ENCODE measurements around the gene TBXAS1.
A peak's percentile ranks its signal among the peaks of the same experiment; 100 is the strongest.
"Not testable (repeated sequence)": the region's sequence is repeated elsewhere in the genome, so short reads cannot be mapped to it uniquely, and the experiment has no call there.

Gene TBXAS1

GRCh38 chr7:139828446-139828845 lies 618 bp upstream of the TBXAS1 start:
- no peak for DNase-seq

DNA sequence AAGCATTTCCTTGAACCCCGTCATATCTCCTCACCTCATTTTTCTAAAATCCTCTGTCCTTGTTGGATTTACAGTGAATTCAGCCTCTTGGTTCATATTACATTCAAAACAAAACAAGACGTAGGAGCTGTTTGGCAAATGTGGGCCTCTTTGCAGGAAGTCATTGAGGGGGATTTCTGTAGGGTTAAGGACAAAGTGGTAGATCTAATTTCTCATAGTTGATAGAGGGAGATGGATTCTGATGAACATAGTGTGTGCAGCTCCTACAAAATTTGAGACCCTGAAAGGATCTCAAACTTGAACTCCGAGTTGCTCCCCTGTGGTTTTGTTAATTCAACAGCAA lies 682 bp downstream of the TBXAS1 start:
- DNase-seq = no peak

- no peak for DNase-seq
These were observed 1.2 kb downstream of the TBXAS1 start for GRCh38 chr7:139830292-139830691.

DNA sequence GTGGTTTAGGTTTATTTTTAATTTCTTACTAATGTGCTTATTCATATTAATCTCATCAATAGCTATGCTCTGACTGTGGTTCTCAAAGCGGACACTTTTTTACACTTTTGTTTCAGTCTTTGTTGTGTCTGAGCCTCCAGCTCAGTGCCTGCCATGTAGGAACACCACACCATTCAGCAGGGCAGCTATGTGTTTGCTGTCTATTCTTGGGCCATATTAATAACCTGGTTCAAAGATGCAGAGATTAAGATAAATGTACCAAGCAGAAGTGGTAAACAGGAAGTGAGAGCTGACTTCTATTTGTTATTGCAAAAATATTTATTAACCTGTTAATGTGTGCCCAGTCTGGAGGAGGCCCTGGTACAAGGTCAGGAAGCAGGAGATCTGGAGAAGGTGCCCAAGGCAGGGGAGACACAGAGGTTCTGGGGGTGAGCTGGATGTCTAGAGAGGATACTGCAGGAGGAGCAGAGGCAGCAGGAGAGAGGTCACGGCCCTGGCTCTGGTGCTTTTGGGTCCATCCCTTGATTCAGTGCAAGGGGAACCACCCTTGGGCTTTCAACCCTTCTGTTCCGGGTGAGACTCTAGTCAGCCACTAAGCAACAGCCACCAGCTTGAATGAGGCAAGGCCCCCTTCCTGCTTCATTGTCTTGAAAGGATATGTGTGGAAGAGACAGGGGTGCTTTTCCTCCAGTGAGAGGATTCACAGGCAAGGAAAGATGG lies 1.9 kb downstream of the TBXAS1 start:
- DNase-seq = no peak

DNA sequence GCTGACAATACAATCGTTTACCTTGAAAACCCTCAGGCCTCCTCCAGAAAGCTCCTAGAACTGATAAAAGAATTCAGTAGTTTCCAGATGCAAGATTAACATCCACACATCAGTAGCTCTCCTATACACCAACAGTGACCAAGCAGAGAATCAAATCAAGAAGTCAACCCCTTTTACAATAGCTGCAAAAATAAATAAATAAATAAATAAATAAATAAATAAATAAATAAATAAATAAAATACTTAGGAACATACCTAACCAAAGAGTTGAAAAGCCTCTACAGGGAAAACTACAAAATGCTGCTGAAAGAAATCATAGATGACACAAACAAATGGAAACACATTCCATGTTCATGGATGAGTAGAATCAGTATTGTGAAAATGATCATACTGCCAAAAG lies 6.8 kb downstream of the TBXAS1 start:
- not testable (repeated sequence) for DNase-seq

- not testable (repeated sequence) for DNase-seq
These were observed 8.2 kb downstream of the TBXAS1 start for GRCh38 chr7:139837291-139837690.

- no peak for DNase-seq
These were observed 9.2 kb downstream of the TBXAS1 start for GRCh38 chr7:139838276-139838675.

DNA sequence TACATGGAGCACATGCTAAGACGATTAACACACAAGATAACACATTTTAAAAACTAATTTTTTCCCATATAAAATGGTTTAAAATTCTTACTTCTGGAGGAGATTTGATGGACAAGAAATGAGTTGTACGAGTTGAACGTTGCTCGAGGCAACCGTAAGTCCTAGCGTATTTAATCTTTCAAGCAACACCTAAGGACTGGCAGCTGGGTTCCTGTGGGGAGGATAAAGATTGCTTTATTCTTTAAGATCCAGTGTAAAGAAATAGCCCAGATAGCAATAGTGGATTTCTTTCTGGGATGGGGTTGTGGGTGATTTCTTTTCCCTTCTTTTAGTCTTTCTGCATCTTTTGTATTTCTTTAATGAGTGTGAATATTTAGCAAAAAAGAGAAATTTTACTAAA lies 9.8 kb downstream of the TBXAS1 start:
- DNase-seq = no peak

DNA sequence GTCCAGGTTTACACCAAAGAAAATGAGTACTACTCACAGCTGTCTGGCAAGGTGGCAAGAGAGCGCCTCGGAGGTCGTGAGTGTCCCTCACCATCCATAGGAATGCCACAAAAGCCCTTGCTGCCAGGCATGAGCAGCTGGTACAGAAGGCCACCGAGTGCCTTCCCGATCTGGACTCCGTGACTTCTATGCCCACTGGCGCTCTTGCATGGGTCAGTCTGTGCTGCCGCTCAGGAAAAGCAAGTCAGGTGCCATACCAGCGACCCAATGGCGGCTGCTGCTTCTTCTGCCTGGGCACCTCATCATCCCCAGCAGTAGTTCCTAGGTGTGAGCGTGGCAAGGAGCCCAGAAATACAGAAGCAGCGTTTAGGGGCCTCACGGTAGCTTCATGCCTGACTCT lies 11.7 kb downstream of the TBXAS1 start:
- DNase-seq = no peak

DNA sequence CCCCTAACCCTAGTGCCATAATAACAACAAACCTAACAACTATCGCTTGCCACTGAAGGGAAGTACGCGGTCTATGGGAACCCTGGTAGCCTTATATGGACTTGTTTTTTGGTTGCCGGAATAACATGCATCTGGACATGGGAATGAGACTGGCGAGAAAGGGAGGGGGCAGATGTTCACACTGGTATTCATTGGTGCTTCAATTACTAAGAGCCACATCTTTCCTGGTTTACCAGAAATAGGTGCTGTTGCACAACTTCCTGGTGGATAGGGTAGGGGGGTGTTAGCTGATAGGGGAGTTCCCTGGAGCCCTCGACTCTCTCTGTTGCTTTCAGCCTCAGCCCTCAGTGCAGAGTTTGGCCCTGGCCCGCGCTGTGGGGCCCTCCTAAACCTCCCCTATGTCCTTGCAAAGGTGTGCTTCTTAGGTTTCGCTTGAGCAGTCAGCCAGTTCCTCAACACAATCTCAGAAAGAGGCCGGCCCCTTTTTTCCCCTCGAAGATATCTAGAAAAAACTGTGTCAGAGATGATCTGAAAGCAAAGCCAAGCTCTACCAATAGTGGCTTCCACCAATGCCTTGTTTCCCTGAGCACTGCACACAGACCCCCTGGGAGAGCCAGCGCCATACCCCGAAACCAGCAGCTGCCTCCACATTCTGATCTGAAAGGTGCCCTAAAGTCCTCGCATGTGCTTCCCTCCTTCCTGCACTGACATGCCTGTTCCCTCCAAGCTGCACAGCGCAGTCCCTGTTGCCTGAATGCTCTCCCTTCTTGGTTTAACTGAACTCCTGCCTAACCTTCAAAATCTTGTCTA lies 13.5 kb downstream of the TBXAS1 start:
- DNase-seq = no peak

- DNase-seq = not testable (repeated sequence)
These were observed 14.1 kb downstream of the TBXAS1 start for GRCh38 chr7:139843211-139843537.

- no peak for DNase-seq
These were observed 15.8 kb downstream of the TBXAS1 start for GRCh38 chr7:139844779-139845442.

DNA sequence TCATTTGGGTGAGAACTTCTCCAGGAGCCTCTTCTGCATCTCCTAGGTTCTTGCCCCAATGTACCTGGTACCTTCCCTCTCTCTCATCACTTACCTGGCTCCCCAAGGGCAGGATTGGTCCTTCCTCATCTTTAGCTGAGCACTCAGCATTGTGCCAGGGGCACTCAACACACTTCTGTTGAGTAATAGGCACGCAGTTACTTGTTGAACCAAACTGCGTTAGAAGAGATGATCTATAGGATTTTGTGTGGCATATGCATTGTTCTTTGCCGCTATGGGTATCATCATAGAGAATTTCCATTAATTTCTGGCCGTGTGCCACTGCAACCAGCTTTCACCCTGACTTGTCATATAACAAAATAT lies 16.4 kb downstream of the TBXAS1 start:
- no peak for DNase-seq

DNA sequence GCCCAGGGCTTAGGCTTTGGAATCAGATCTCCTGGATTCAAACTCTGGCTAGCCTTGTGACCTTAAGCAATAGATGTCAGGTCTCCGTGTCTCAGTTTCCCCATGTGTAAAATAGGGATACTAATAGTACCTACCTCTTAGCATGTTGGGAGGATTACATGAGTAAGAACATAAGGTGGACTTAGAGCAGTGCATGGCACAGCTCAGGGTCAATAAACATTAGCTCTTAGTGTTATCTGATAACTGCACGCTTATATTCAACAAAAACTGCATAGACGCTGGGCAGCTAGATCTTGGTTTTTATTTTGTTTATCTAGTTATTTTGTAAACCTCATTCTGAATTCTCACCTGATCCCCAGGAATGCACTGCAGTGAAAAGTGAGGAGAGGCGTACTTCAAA lies 17.2 kb downstream of the TBXAS1 start:
- no peak for DNase-seq

- DNase-seq = no peak
These were observed 19.2 kb downstream of the TBXAS1 start for GRCh38 chr7:139848274-139848673.

DNA sequence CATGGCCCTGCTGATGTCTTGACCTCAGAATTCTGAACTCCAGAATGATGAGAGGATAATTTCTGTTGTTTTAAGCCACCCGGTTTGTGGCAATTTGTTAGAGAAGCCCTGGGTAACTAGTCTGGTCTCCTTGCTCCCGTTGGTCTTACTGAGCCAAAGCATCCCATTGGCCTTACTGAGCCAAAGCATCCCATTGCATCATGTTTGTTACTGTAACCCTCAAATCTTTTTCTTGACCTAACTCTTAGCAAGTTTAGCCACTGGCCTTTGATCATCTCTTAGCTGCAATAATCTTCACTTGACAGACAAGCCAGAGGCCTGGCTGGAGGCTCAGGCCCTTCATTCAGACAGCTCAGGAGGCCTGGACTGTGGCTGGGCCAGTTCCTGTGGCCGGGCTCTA lies 21.8 kb downstream of the TBXAS1 start:
- DNase-seq = no peak

DNA sequence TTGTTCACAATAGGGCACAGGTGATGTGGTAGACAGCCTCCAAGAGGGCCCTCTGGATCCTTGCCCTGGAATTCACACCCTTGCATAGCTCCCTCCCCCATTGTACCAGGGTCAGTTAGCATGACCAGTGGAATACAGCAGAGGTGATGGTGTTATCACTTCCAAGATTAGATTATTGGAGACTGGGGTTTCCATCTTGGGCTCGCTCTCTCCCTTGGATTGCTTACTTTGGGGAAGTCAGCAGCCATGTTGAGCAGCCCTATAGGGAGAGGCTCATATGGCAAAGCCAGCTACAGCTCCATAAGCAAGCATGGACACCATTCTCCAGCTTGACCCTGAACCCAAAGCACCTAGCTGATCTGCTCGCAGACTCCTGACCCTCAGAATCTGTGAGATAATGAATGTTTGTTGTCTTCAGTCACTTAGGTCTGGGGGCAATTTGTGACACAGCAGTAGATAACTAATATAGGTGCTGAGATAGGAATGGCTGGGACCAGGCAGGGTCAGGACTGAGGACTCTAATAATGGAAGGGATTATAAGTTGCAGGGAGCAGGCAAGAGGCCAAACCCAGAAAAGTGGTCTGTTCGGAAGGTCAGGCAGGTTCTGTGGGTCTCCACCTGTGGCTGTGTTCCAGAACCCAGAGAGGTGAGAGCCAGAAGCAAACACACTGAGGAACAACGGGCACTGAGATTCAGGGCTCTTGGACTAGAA lies 22.9 kb downstream of the TBXAS1 start:
- no peak for DNase-seq

GRCh38 chr7:139852482-139852845 lies 23.4 kb downstream of the TBXAS1 start:
- no peak for DNase-seq

DNA sequence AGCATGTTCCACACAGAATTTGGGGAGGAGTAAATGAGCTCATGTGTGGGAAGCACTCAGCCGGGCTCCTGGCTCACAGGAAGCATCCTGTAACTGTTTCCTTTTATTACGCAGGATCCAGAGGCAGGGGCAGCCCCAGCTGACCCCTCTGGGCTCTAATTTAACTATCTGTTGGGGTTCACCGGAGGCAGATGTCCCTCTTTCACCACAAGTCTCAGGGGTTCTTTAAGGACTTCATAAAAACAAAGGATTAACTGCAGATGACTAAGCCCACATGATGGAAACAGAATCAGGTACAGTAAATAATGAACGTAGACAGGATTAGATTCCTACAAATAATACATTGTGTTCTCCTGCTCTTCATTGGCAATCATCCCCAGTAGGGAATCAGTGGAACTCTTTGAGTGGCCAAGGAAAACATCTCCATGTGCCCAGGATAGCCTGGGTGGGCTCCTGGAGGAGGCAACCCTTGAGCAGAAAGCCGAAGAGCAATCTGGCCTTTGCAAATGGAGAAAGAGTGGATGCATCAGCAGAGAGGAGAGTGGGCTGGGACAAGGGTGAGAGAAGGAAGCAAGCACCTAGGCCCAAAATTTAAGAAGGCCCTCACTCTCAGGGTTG lies 24.6 kb downstream of the TBXAS1 start:
- DNase-seq = no peak

DNA sequence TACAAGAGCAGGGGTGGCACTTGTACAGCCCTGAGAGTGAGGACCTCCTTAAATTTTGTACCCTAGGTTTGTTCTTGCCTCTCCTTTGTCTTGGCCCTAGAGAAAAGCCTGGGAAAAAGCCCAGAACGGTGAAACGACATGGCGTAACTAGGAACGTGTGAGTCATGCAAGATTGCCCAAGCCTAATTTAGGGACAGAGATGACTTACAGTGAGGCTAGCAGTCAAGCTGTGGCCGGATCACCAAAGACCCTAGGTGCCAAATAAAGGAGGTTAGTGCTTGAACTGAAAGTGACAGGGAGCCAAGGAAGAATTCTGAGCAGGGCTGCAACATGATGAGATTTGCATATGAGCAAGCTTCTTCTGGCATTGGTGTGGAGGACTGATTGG lies 25.1 kb downstream of the TBXAS1 start:
- DNase-seq = no peak

- no peak for DNase-seq
These were observed 25.9 kb downstream of the TBXAS1 start for GRCh38 chr7:139854803-139855497.

DNA sequence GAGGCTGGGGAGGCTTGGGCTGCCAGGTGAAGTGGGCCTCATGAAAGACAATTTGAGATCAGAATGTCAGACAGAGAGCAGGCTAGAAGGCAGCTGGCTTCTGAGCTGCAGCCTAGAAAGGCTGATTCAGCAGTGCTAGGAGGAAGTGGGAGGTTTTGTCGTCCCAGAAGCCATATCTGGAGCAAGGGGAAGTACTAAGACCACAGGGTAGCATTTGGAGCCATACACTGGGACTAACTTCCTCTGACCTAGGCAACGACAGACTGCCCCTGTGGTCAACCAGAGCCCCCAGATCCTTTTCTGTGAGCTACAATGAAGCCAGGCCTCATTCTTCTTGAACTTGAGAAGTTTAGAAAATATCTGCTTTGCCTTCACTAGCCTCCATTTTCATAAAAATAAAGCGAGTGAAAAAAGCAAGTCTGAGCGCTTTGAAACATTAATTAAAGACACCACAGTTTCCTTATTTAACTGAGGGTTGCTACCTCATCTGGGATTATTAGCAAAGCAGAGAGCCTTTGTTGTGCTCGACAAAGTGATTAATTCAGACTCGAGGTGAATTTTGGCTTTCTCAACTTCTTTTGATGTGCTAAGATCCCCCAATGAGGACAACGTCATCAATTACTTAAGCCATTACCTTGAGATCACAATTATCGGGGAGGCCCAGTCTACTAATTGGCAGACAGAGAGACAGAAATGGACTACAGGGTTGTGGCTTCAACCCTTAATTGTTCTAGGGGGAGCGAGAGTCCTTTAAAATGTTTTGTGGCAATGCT lies 26.6 kb downstream of the TBXAS1 start:
- peak; percentile 25 for DNase-seq

Measured in KG1 (cell line).